Adrenal gland (tissue), 5 donors: ENCODE measurements around the gene NEURL4.

Source experiments
- CTCF ChIP-seq, 6 experiments: fragments of 450-650 bp in 4 of 6; fragments of 200-600 bp in 2 of 6; sonication (generic) in 1 of 6; IDR thresholded peaks; 1 replicate in 5 of 6; 2 replicates in 1 of 6; pipeline versions ENCODE4 v1.5.1 to v1.8.0; 2016 to 2021; ENCODE audit warnings: antibody characterized with exemption in 6 of 6, mild to moderate bottlenecking in 2 of 6, moderate library complexity in 1 of 6
- POLR2A ChIP-seq, 2 donors: fragments of 450-650 bp; IDR thresholded peaks; one replicate each; pipeline ENCODE4 v1.6.1; 2017; ENCODE audit warnings: antibody characterized with exemption in 2 of 2, mild to moderate bottlenecking in 2 of 2, moderate library complexity in 1 of 2
- donor health status: DM: no; HTN: no; CAD: no.

- TF ChIP-seq POLR2A (IDR thresholded peaks at IDR 0.05): no peak
- TF ChIP-seq CTCF (IDR thresholded peaks at IDR 0.05): peak in 1 of 6 experiments; percentile 6
These were observed 4.7 kb downstream of the NEURL4 start for GRCh38 chr17:7324438-7324779.
